Aorta (tissue), 5 donors: ENCODE results near the gene FBXL4. TPM values are rescaled to one million over a fixed set of nuclear protein-coding genes. Genes with fewer than 3 reads are reported as not detected.

Experiments
- ATAC-seq: fragments of 200-7000 bp; cut with Tn5 transposase; one replicate; pipeline ENCODE4 v1.9.1; 2022; ENCODE audit warnings: moderate library complexity; ENCODE audit not compliant: low FRiP score
- DNase-seq, 2 donors: peaks; one replicate each; pipeline ENCODE4 v3.0.0-alpha.2; 2020
- H3K27ac ChIP-seq, 2 donors: one replicate each; pipeline ENCODE4 v1.5.1; 2013; ENCODE audit warnings: low read length in 2 of 2, mild to moderate bottlenecking in 2 of 2, moderate library complexity in 2 of 2, control low read depth in 1 of 2, inconsistent platforms in 1 of 2, low read depth in 1 of 2
- H3K27me3 ChIP-seq, 2 donors: one replicate each; pipeline ENCODE4 v1.6.1; 2013; ENCODE audit warnings: control low read depth in 1 of 2, low read length in 1 of 2, mild to moderate bottlenecking in 1 of 2, moderate library complexity in 1 of 2; ENCODE audit not compliant: insufficient read depth in 2 of 2, control insufficient read depth in 1 of 2
- H3K36me3 ChIP-seq, 2 donors: one replicate each; pipeline ENCODE4 v1.6.1; 2013; ENCODE audit warnings: control low read depth in 1 of 2, low read length in 1 of 2, mild to moderate bottlenecking in 1 of 2; ENCODE audit not compliant: insufficient read depth in 2 of 2, control insufficient read depth in 1 of 2
- H3K4me1 ChIP-seq, 2 donors: one replicate each; pipeline ENCODE4 v1.6.1; 2013; ENCODE audit warnings: low read length in 2 of 2, control low read depth in 1 of 2, mild to moderate bottlenecking in 1 of 2, moderate library complexity in 1 of 2; ENCODE audit not compliant: insufficient read depth in 2 of 2, control insufficient read depth in 1 of 2
- H3K4me3 ChIP-seq, 2 donors: one replicate each; pipeline ENCODE4 v1.5.1; 2013; ENCODE audit warnings: low read length in 2 of 2, control low read depth in 1 of 2, mild to moderate bottlenecking in 1 of 2
- H3K9me3 ChIP-seq: one replicate; pipeline ENCODE4 v1.6.1; 2013; ENCODE audit warnings: mild to moderate bottlenecking, low read length; ENCODE audit not compliant: control insufficient read depth
- WGBS, 2 donors: extraction: QIAGEN DNeasy Blood & Tissue Kit; methylation state at CpG; one replicate each; pipeline ENCODE4 v1.1.7; 2013; 5-methylcytosine and 5-hydroxymethylcytosine counted together
- intact Hi-C, 2 donors: fragments of 100-400 bp; cut with DNase I; formaldehyde crosslinking; loops; one replicate each; pipeline versions ENCODE4 v1.14.2 to v1.15.0; 2022
- polyA plus RNA-seq, 2 donors: library from polyadenylated mRNA; stranded (reverse); fragments of 200-250 nt; gene quantifications; one replicate each; pipeline ENCODE4 v1.2.3, GENCODE V29; 2013
- total RNA-seq, 2 donors: library from RNA; stranded (reverse); fragmentation: NEBNext Ultra II Directional; extraction: Animal tissue kit (Norgen Biotek cat#: 25700); gene quantifications; one replicate each; pipeline ENCODE4 v1.2.1, GENCODE V29; 2021
- donor health status: healthy with polysubstance abuse.
- donor health status: Bipolar disorder and iron deficiency.
- donor health status: DM: no; HTN: no; CAD: no.
- donor health status: DM: no; HTN: no; CAD: no.
- donor health status: DM: yes; HTN: yes; CAD: no.

The FBXL4 gene
- total and polyA plus RNA-seq, 4 donors = 4.5 to 23.5 (median 11.7) TPM

DNA sequence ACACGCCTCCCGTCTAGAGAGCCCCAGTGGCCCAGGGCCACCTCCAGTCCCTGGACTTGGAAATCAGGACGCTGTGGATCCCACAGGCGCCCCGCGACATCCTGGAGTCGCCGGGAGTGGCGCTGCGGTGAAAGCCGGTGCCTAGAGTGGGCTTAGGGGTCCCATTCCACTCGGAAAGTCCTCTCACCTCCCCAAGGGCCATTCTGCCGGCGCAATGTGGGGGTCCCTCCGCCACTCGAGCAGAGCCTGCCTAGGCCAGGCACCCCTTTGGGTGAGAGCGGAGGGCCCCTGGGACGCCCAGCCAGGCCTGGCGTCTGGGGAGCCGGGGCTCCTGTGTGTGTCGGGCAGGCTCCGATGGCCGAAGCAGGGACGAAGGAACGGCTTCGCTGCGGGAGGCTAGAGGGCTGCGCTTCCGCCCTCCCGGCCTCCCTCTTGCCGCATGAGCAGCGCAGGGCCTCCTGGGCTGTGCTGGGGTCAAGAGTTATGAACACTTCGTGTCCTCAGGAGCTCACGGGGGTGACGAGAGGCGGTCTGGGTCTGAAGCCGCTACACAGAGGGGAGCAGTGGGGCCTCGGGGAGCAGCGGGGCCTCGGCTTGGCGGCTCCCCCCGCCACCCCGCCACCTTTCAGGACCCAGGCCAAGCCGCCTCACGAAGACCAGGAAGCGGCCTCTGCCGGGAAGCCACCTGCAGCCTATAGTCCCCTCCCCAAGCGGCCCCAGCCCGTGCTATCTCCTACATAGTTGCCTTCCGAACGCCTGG lies 99.8 kb downstream of the FBXL4 start:
- Histone ChIP-seq H3K4me3 (no peak overlapping the region), H3K36me3 (no peaks in the 10 kb centered on the region), H3K9me3 (no peaks in the 10 kb centered on the region), H3K27ac (no peak overlapping the region), H3K27me3 (no peaks in the 10 kb centered on the region), H3K4me1 (no peaks in the 10 kb centered on the region)
- ATAC-seq (peak; percentile 61), DNase-seq (peak; percentile 47 to 69)
- intact Hi-C loops = loop anchor here (10.0 kb wide), 2 partner anchors 267 to 1353 kb away; no protein-coding TSS in a partner anchor
- WGBS, 2 donors = 10% methylated on average over 47 to 51 of the region's 51 CpGs

- H3K36me3 ChIP-seq = no peaks in the 10 kb centered on the region
- H3K4me3 ChIP-seq = no peak overlapping the region
- no peak overlapping the region for H3K27ac ChIP-seq
- no peaks in the 10 kb centered on the region for H3K9me3 ChIP-seq
- 58 to 62% methylated on average over 11 of the region's 11 CpGs for WGBS, 2 donors
- intact Hi-C loops = loop anchor here (10.0 kb wide), 2 partner anchors 267 to 1353 kb away; no protein-coding TSS in a partner anchor
- no peaks in the 10 kb centered on the region for H3K4me1 ChIP-seq
- no peak for ATAC-seq
- no peaks in the 10 kb centered on the region for H3K27me3 ChIP-seq
- no peak for DNase-seq
Measured at GRCh38 chr6:98847416-98847778, 100.3 kb downstream of the FBXL4 start.

GRCh38 chr6:98846021-98846380 lies 101.7 kb downstream of the FBXL4 start:
- no peak overlapping the region for H3K4me3 ChIP-seq
- DNase-seq (no peak), ATAC-seq (no peak)
- no peaks in the 10 kb centered on the region for H3K27me3 ChIP-seq
- H3K4me1 ChIP-seq = no peaks in the 10 kb centered on the region
- 75 to 77% methylated on average over 3 of the region's 3 CpGs for WGBS, 2 donors
- no peaks in the 10 kb centered on the region for H3K36me3 ChIP-seq
- intact Hi-C loops = loop anchor here (10.0 kb wide), 2 partner anchors 269 to 1351 kb away; no protein-coding TSS in a partner anchor
- H3K9me3 ChIP-seq = no peaks in the 10 kb centered on the region
- H3K27ac ChIP-seq = no peak overlapping the region

DNA sequence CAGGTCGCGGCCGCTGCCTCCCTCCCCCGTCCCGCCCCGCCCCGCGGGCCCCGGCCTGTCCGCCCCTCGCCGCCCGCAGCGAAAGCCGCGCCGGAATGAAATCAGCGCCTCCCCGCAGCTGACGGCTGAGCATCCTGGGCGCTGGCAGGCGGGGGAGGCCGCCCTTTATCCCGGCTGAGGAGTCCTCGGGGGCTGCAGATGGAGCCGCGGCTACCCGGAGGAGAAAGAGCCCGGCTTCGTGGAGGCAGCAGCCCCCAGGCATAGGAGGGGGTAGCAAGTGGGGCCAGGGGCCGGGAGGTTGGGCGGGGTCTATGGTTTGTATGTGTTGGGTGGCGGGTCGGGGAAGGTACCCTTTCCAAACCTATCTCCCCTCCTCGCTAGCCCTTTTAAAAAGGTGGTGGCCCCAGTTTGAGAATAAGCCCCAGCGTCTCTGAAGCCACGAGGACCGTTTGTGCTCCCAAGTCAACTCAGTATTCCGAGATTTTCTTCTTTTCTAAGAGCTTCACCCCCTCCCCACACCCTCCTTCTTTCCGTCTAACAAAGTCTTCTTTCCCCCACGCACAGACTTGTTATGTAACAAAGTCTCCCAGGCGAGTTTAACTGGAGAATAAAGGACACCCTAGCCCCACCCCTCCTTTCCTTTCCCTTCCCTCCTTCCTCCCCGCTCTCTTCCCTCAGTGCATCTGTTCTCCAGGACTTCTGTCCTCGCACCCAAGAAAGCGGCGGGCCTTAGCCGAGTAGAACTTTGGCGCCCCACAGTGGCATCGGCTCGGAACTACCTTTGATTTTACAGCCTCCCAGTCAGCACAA lies 102.3 kb downstream of the FBXL4 start:
- Histone ChIP-seq H3K27me3 (peaks cover 0 to under 1% of the 10 kb centered on the region in 2 donors), H3K36me3 (no peaks in the 10 kb centered on the region), H3K4me3 (peak overlapping the region; percentile 37 to 44), H3K9me3 (no peaks in the 10 kb centered on the region), H3K27ac (no peak overlapping the region), H3K4me1 (no peaks in the 10 kb centered on the region)
- DNase-seq (peak; percentile 77 to 89), ATAC-seq (peak; percentile 80)
- intact Hi-C loops = loop anchor here (10.0 kb wide), 2 partner anchors 269 to 1351 kb away; no protein-coding TSS in a partner anchor
- WGBS, 2 donors = 2% methylated on average over 40 to 50 of the region's 50 CpGs

GRCh38 chr6:98844244-98845210 lies 103.2 kb downstream of the FBXL4 start:
- H3K9me3 ChIP-seq = no peaks in the 10 kb centered on the region
- no peaks in the 10 kb centered on the region for H3K4me1 ChIP-seq
- H3K27me3 ChIP-seq = peaks cover 0 to 2% of the 10 kb centered on the region in 2 donors

GRCh38 chr6:98843271-98844243 lies 104.2 kb downstream of the FBXL4 start:
- Histone ChIP-seq H3K27me3 (peaks cover 0 to 2% of the 10 kb centered on the region in 2 donors), H3K27ac (no peak overlapping the region), H3K4me3 (no peak overlapping the region), H3K36me3 (no peaks in the 10 kb centered on the region), H3K4me1 (no peaks in the 10 kb centered on the region), H3K9me3 (no peaks in the 10 kb centered on the region)
- no peak for ATAC-seq
- no peak for DNase-seq
- 23 to 28% methylated on average over 52 to 53 of the region's 53 CpGs for WGBS, 2 donors
- intact Hi-C loops = loop anchor here (10.0 kb wide), 2 partner anchors 271 to 1349 kb away; no protein-coding TSS in a partner anchor

More at GRCh38 chr6:98844244-98845210, 103.2 kb downstream of the FBXL4 start:
- intact Hi-C loops = loop anchor here (10.0 kb wide), 2 partner anchors 270 to 1350 kb away; no protein-coding TSS in a partner anchor
- DNase-seq (peak in 1 of 2 donors; percentile 65), ATAC-seq (no peak)
- WGBS, 2 donors = 9 to 13% methylated on average over 51 of the region's 51 CpGs
- Histone ChIP-seq H3K36me3 (no peaks in the 10 kb centered on the region), H3K27ac (no peak overlapping the region), H3K4me3 (peak overlapping the region; percentile 37 to 44)

- DNase-seq (peak in 1 of 2 donors; percentile 71), ATAC-seq (peak; percentile 34)
- Histone ChIP-seq H3K4me1 (no peaks in the 10 kb centered on the region), H3K9me3 (no peaks in the 10 kb centered on the region), H3K36me3 (no peaks in the 10 kb centered on the region), H3K27me3 (peaks cover 0 to 2% of the 10 kb centered on the region in 2 donors), H3K4me3 (no peak overlapping the region), H3K27ac (no peak overlapping the region)
- intact Hi-C loops = loop anchor here (10.0 kb wide), 2 partner anchors 272 to 1348 kb away; no protein-coding TSS in a partner anchor
- WGBS, 2 donors = 21 to 31% methylated on average over 42 to 44 of the region's 44 CpGs
Measured at GRCh38 chr6:98842342-98843180, 105.2 kb downstream of the FBXL4 start.
